ENCODE results near the gene CMTM3. TPM values are rescaled to one million over a fixed set of nuclear protein-coding genes. Genes with fewer than 3 reads are reported as not detected.

Gene CMTM3
- polyA plus RNA-seq, 2 donors, result 3.4 to 4.6 TPM

GRCh38 chr16:66569131-66569530 is 35.4 kb upstream of the CMTM3 start:
- 96 to 100% methylated on average over 1 of the region's 1 CpG for WGBS, 2 donors
- H3K4me1 ChIP-seq (ENCODE audit: control insufficient read depth in 2 of 2, insufficient read depth in 2 of 2, low read length in 1 of 2), result no peaks in the 10 kb centered on the region
- no peaks in the 10 kb centered on the region for H3K36me3 ChIP-seq (ENCODE audit: control insufficient read depth in 2 of 2, insufficient read depth in 2 of 2, low read length in 1 of 2)
- no peak overlapping the region for H3K4me3 ChIP-seq (ENCODE audit: low read depth in 1 of 2, low read length in 2 of 2)
- no peaks in the 10 kb centered on the region for H3K27me3 ChIP-seq (ENCODE audit: control insufficient read depth in 1 of 2, insufficient read depth in 2 of 2, low read length in 2 of 2)
- no peak overlapping the region for H3K27ac ChIP-seq (ENCODE audit: low read depth in 2 of 2, low read length in 1 of 2)
- no peaks in the 10 kb centered on the region for H3K9me3 ChIP-seq (ENCODE audit: control insufficient read depth in 2 of 2, insufficient read depth in 1 of 2, low read depth in 1 of 2, low read length in 1 of 2)

GRCh38 chr16:66569827-66570405 is 34.6 kb upstream of the CMTM3 start:
- no peak overlapping the region for H3K4me3 ChIP-seq (ENCODE audit: low read depth in 1 of 2, low read length in 2 of 2)
- 51 to 61% methylated on average over 3 of the region's 3 CpGs for WGBS, 2 donors
- H3K27me3 ChIP-seq (ENCODE audit: control insufficient read depth in 1 of 2, insufficient read depth in 2 of 2, low read length in 2 of 2), result no peaks in the 10 kb centered on the region
- H3K27ac ChIP-seq (ENCODE audit: low read depth in 2 of 2, low read length in 1 of 2), result no peak overlapping the region
- H3K4me1 ChIP-seq (ENCODE audit: control insufficient read depth in 2 of 2, insufficient read depth in 2 of 2, low read length in 1 of 2), result no peaks in the 10 kb centered on the region
- H3K36me3 ChIP-seq (ENCODE audit: control insufficient read depth in 2 of 2, insufficient read depth in 2 of 2, low read length in 1 of 2), result no peaks in the 10 kb centered on the region
- H3K9me3 ChIP-seq (ENCODE audit: control insufficient read depth in 2 of 2, insufficient read depth in 1 of 2, low read depth in 1 of 2, low read length in 1 of 2), result no peaks in the 10 kb centered on the region

DNA sequence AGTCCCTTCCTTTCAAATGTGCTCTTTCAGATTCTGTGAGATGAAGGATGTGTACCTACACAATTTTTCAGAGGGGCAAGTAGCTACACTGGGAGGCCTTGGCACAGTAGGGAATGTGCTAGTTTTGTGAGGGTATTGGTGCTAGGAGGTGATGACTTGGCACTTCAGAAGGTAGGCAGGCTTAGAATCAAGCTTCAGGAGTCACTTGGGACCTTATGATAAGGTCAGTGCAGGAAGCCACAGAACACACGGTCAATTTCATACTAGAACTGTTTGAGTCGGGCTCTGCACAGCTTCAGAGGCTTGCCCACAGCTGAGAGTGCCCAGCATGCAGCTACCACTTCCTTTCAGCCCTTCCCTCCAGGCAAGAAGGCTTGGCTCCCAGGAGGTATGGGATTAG is 32.1 kb upstream of the CMTM3 start:
- Histone ChIP-seq H3K27me3 (ENCODE audit: control insufficient read depth in 1 of 2, insufficient read depth in 2 of 2, low read length in 2 of 2) (no peaks in the 10 kb centered on the region), H3K4me1 (ENCODE audit: control insufficient read depth in 2 of 2, insufficient read depth in 2 of 2, low read length in 1 of 2) (peaks cover 0 to 3% of the 10 kb centered on the region in 2 donors)
- 60 to 64% methylated on average over 2 of the region's 2 CpGs for WGBS, 2 donors

GRCh38 chr16:66574081-66574480 is 30.4 kb upstream of the CMTM3 start:
- H3K4me1 ChIP-seq (ENCODE audit: control insufficient read depth in 2 of 2, insufficient read depth in 2 of 2, low read length in 1 of 2), result peaks cover 0 to 7% of the 10 kb centered on the region in 2 donors
- 97 to 98% methylated on average over 1 of the region's 1 CpG for WGBS, 2 donors

More for the DNA sequence above, 32.1 kb upstream of the CMTM3 start:
- no peaks in the 10 kb centered on the region for H3K36me3 ChIP-seq (ENCODE audit: control insufficient read depth in 2 of 2, insufficient read depth in 2 of 2, low read length in 1 of 2)
- no peak overlapping the region for H3K27ac ChIP-seq (ENCODE audit: low read depth in 2 of 2, low read length in 1 of 2)
- H3K4me3 ChIP-seq (ENCODE audit: low read depth in 1 of 2, low read length in 2 of 2), result no peak overlapping the region
- H3K9me3 ChIP-seq (ENCODE audit: control insufficient read depth in 2 of 2, insufficient read depth in 1 of 2, low read depth in 1 of 2, low read length in 1 of 2), result no peaks in the 10 kb centered on the region

GRCh38 chr16:66574531-66574930 is 30.0 kb upstream of the CMTM3 start:
- peaks cover 4 to 11% of the 10 kb centered on the region in 2 donors for H3K4me1 ChIP-seq (ENCODE audit: control insufficient read depth in 2 of 2, insufficient read depth in 2 of 2, low read length in 1 of 2)
- H3K4me3 ChIP-seq (ENCODE audit: low read depth in 1 of 2, low read length in 2 of 2), result no peak overlapping the region
- H3K36me3 ChIP-seq (ENCODE audit: control insufficient read depth in 2 of 2, insufficient read depth in 2 of 2, low read length in 1 of 2), result no peaks in the 10 kb centered on the region
- H3K27me3 ChIP-seq (ENCODE audit: control insufficient read depth in 1 of 2, insufficient read depth in 2 of 2, low read length in 2 of 2), result no peaks in the 10 kb centered on the region
- H3K27ac ChIP-seq (ENCODE audit: low read depth in 2 of 2, low read length in 1 of 2), result no peak overlapping the region
- H3K9me3 ChIP-seq (ENCODE audit: control insufficient read depth in 2 of 2, insufficient read depth in 1 of 2, low read depth in 1 of 2, low read length in 1 of 2), result no peaks in the 10 kb centered on the region
- 86 to 87% methylated on average over 3 of the region's 3 CpGs for WGBS, 2 donors

More at GRCh38 chr16:66574081-66574480, 30.4 kb upstream of the CMTM3 start:
- no peaks in the 10 kb centered on the region for H3K36me3 ChIP-seq (ENCODE audit: control insufficient read depth in 2 of 2, insufficient read depth in 2 of 2, low read length in 1 of 2)
- no peaks in the 10 kb centered on the region for H3K9me3 ChIP-seq (ENCODE audit: control insufficient read depth in 2 of 2, insufficient read depth in 1 of 2, low read depth in 1 of 2, low read length in 1 of 2)
- H3K27me3 ChIP-seq (ENCODE audit: control insufficient read depth in 1 of 2, insufficient read depth in 2 of 2, low read length in 2 of 2), result no peaks in the 10 kb centered on the region
- H3K27ac ChIP-seq (ENCODE audit: low read depth in 2 of 2, low read length in 1 of 2), result no peak overlapping the region
- no peak overlapping the region for H3K4me3 ChIP-seq (ENCODE audit: low read depth in 1 of 2, low read length in 2 of 2)

GRCh38 chr16:66575060-66575459 is 29.4 kb upstream of the CMTM3 start:
- Histone ChIP-seq H3K36me3 (ENCODE audit: control insufficient read depth in 2 of 2, insufficient read depth in 2 of 2, low read length in 1 of 2) (no peaks in the 10 kb centered on the region), H3K4me3 (ENCODE audit: low read depth in 1 of 2, low read length in 2 of 2) (no peak overlapping the region), H3K27me3 (ENCODE audit: control insufficient read depth in 1 of 2, insufficient read depth in 2 of 2, low read length in 2 of 2) (no peaks in the 10 kb centered on the region), H3K9me3 (ENCODE audit: control insufficient read depth in 2 of 2, insufficient read depth in 1 of 2, low read depth in 1 of 2, low read length in 1 of 2) (no peaks in the 10 kb centered on the region), H3K27ac (ENCODE audit: low read depth in 2 of 2, low read length in 1 of 2) (no peak overlapping the region), H3K4me1 (ENCODE audit: control insufficient read depth in 2 of 2, insufficient read depth in 2 of 2, low read length in 1 of 2) (peaks cover 4 to 11% of the 10 kb centered on the region in 2 donors)
- 95 to 98% methylated on average over 3 of the region's 3 CpGs for WGBS, 2 donors

DNA sequence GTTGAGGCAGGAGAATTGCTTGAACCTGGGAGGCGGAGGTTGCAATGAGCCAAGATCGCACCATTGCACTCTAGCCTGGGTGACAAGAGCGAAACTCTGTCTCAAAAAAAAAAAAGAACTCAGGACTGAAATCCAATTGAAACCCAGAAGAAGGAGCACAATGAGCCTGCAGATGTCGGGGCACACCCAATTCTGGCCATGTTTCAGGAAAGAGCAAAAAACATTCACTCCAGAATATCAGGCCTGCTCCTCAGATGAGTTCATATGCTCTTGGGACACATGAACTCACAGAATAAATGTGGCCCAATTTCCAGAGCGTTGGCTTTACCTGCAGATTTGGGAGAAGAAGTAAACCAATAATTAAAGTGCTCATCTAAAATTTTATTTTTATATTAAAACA is 28.2 kb upstream of the CMTM3 start:
- 77 to 88% methylated on average over 5 of the region's 5 CpGs for WGBS, 2 donors
- H3K36me3 ChIP-seq (ENCODE audit: control insufficient read depth in 2 of 2, insufficient read depth in 2 of 2, low read length in 1 of 2), result no peaks in the 10 kb centered on the region
- peaks cover 4 to 11% of the 10 kb centered on the region in 2 donors for H3K4me1 ChIP-seq (ENCODE audit: control insufficient read depth in 2 of 2, insufficient read depth in 2 of 2, low read length in 1 of 2)
- H3K9me3 ChIP-seq (ENCODE audit: control insufficient read depth in 2 of 2, insufficient read depth in 1 of 2, low read depth in 1 of 2, low read length in 1 of 2), result no peaks in the 10 kb centered on the region
- H3K27ac ChIP-seq (ENCODE audit: low read depth in 2 of 2, low read length in 1 of 2), result no peak overlapping the region
- no peaks in the 10 kb centered on the region for H3K27me3 ChIP-seq (ENCODE audit: control insufficient read depth in 1 of 2, insufficient read depth in 2 of 2, low read length in 2 of 2)
- H3K4me3 ChIP-seq (ENCODE audit: low read depth in 1 of 2, low read length in 2 of 2), result no peak overlapping the region

GRCh38 chr16:66578651-66579531 is 25.6 kb upstream of the CMTM3 start, which contains the start of gene CMTM2:
Gene CMTM2 (plus strand): TSS chr16:66579463. CDS start chr16:66579608, 145 bp downstream.
- Histone ChIP-seq H3K4me3 (ENCODE audit: low read depth in 1 of 2, low read length in 2 of 2) (peak within 1 kb of the TSS; percentile 23 to 27), H3K9me3 (ENCODE audit: control insufficient read depth in 2 of 2, insufficient read depth in 1 of 2, low read depth in 1 of 2, low read length in 1 of 2) (no peaks in the 10 kb centered on the region), H3K4me1 (ENCODE audit: control insufficient read depth in 2 of 2, insufficient read depth in 2 of 2, low read length in 1 of 2) (peaks cover 4 to 11% of the 10 kb centered on the region in 2 donors), H3K27ac (ENCODE audit: low read depth in 2 of 2, low read length in 1 of 2) (no peak within 1 kb of the TSS), H3K36me3 (ENCODE audit: control insufficient read depth in 2 of 2, insufficient read depth in 2 of 2, low read length in 1 of 2) (no peaks in the 10 kb centered on the region), H3K27me3 (ENCODE audit: control insufficient read depth in 1 of 2, insufficient read depth in 2 of 2, low read length in 2 of 2) (no peaks in the 10 kb centered on the region)
- 17 to 24% methylated on average over 66 to 77 of the region's 77 CpGs for WGBS, 2 donors

DNA sequence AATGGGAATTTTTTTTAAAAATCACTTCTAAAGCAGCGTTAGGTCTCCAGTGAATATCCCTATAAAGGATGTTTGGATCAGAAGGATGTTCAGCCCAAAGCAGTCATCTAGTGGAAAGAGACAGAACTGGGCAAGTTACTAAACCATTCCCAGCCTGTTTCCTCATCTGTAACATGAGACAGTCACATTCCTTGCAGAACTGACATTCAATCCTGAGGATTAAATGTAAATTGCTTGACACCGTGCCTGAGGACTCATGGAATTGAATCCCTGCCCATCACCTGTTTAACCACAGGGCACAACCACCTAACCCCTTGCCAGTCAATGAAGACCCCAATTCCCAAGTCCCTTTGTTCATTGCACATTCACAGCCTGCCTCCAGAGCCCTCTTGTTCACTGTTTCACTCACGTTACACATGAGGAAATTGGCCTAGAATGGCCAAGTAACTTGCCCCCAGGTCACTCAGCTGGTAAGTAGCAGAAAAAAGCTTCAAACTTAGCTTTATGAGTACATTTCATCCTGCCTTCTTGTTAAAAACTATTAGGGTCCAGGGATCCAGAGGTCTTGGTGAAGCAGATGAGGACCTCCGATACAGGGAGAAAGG is 23.8 kb upstream of the CMTM3 start:
- 64 to 70% methylated on average over 4 of the region's 4 CpGs for WGBS, 2 donors
- Histone ChIP-seq H3K36me3 (ENCODE audit: control insufficient read depth in 2 of 2, insufficient read depth in 2 of 2, low read length in 1 of 2) (no peaks in the 10 kb centered on the region), H3K4me3 (ENCODE audit: low read depth in 1 of 2, low read length in 2 of 2) (no peak overlapping the region), H3K4me1 (ENCODE audit: control insufficient read depth in 2 of 2, insufficient read depth in 2 of 2, low read length in 1 of 2) (peaks cover 4 to 10% of the 10 kb centered on the region in 2 donors), H3K27me3 (ENCODE audit: control insufficient read depth in 1 of 2, insufficient read depth in 2 of 2, low read length in 2 of 2) (no peaks in the 10 kb centered on the region), H3K27ac (ENCODE audit: low read depth in 2 of 2, low read length in 1 of 2) (no peak overlapping the region), H3K9me3 (ENCODE audit: control insufficient read depth in 2 of 2, insufficient read depth in 1 of 2, low read depth in 1 of 2, low read length in 1 of 2) (no peaks in the 10 kb centered on the region)
